Measurements from ENCODE around the gene C2orf76.
"Not testable (repeated sequence)": the region's sequence is repeated elsewhere in the genome, so short reads cannot be mapped to it uniquely, and the experiment has no call there.

Gene C2orf76

DNA sequence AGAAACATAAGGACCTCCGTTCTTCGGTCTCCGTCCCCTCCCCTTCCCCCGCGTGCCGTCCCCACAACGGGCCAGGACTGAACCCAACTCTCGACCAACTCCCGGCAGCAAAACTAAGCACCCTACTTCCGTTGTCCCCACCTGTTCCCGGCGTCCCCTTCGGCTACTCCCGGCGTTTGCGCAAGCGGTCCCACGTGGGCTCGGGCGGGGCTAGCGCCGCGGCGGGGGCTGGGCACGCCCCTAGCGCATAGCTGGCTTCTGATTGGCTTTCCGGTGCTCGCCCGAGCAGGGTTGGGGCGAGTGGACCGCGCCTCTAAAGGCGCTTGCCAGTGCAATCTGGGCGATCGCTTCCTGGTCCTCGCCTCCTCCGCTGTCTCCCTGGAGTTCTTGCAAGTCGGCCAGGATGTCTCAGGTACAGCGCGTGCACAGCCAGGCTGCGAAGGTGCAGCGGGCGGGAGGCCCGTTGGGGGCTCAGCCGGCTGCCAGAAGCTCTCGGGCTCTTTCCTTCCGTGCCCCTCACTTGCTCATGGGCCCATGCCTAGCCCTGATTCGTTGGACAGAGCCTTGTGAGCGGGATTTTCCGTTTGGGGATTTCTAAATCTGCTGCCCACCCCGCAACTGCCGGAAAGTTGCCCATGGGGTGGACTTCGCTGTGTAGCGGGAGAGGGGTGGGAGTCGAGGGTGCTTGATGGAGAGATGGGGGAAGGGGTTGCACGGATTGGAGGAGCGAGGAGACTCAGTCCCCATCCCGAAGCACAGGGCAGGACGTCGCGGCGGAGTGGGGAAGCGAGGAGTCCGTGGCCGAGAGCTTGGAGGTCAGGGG, at the start of gene C2orf76, which contains the start of gene DBI:
Gene C2orf76, minus strand, starts transcription at position 186 of the 823 bp plus-strand sequence. CDS start 26,875 bp downstream, outside the sequence.
Gene DBI, plus strand, starts transcription at position 329 of the 823 bp plus-strand sequence. Its CDS starts 75 bp downstream, at position 404.
- H3K4me3 ChIP-seq (ENCODE audit: low read depth in 1 of 2, low read length in 2 of 2), result peak within 1 kb of the TSS; percentile 80 to 100
- peak within 1 kb of the TSS; percentile 85 for H3K27ac ChIP-seq (ENCODE audit: low read depth, low read length)
- peak within 1 kb of the TSS; percentile 83 for H3K9ac ChIP-seq (ENCODE audit: low read length)
- H3K4me1 ChIP-seq (ENCODE audit: insufficient read depth, low read length), result peaks cover 23% of the 10 kb centered on the region
- no peaks in the 10 kb centered on the region for H3K9me3 ChIP-seq (ENCODE audit: low read length)
- peaks cover 17% of the 10 kb centered on the region for H3K36me3 ChIP-seq (ENCODE audit: insufficient read depth, low read length)
- H3K27me3 ChIP-seq (ENCODE audit: control insufficient read depth in 1 of 2, insufficient read depth in 2 of 2, low read length in 2 of 2), result no peaks in the 10 kb centered on the region

DNA sequence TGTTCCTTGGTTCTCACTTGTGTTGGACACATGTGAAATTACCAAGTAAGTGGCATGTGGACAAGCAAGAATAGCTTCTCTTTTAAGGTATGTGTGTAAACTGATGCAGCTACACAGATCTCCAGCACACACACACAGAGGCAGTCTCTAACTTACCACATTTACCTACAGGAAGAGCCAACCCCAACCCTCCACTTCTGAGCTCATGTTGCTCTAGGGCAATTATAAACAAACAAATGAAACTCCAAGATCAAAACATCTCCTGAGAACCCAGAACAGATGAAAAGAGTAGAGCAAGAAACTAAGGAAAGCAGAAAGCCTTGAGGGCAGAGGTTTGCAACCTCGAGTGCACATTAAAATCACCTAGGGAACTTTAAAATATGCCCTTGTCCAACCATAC, 49.0 kb upstream of the C2orf76 start:
- Histone ChIP-seq H3K27me3 (ENCODE audit: control insufficient read depth in 1 of 2, insufficient read depth in 2 of 2, low read length in 2 of 2) (no peaks in the 10 kb centered on the region), H3K9me3 (ENCODE audit: low read length) (no peaks in the 10 kb centered on the region), H3K36me3 (ENCODE audit: insufficient read depth, low read length) (no peaks in the 10 kb centered on the region), H3K27ac (ENCODE audit: low read depth, low read length) (no peak overlapping the region), H3K9ac (ENCODE audit: low read length) (no peak overlapping the region), H3K4me3 (ENCODE audit: low read depth in 1 of 2, low read length in 2 of 2) (no peak overlapping the region), H3K4me1 (ENCODE audit: insufficient read depth, low read length) (no peaks in the 10 kb centered on the region)

DNA sequence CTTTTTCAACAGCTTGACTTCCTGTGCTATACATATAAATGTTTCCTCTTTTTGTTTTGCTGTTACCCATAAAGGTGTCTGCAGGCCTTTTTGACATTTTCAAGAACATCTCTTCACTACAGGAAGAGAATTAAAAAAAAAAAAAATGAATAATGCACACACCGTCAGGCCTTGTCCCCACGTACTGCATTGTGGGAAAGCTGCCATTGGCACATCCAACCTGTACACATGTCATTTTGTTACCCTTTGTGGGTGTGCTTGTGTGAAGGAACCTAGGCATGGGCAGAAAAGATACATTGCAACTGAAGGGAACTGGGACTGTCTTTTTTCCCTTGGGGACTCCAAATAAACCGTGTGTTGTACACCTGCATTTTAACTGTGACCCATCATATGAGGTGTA, 48.3 kb upstream of the C2orf76 start:
- Histone ChIP-seq H3K4me3 (ENCODE audit: low read depth in 1 of 2, low read length in 2 of 2) (no peak overlapping the region), H3K9me3 (ENCODE audit: low read length) (no peaks in the 10 kb centered on the region), H3K27me3 (ENCODE audit: control insufficient read depth in 1 of 2, insufficient read depth in 2 of 2, low read length in 2 of 2) (no peaks in the 10 kb centered on the region), H3K9ac (ENCODE audit: low read length) (no peak overlapping the region), H3K36me3 (ENCODE audit: insufficient read depth, low read length) (no peaks in the 10 kb centered on the region), H3K27ac (ENCODE audit: low read depth, low read length) (no peak overlapping the region), H3K4me1 (ENCODE audit: insufficient read depth, low read length) (no peaks in the 10 kb centered on the region)

DNA sequence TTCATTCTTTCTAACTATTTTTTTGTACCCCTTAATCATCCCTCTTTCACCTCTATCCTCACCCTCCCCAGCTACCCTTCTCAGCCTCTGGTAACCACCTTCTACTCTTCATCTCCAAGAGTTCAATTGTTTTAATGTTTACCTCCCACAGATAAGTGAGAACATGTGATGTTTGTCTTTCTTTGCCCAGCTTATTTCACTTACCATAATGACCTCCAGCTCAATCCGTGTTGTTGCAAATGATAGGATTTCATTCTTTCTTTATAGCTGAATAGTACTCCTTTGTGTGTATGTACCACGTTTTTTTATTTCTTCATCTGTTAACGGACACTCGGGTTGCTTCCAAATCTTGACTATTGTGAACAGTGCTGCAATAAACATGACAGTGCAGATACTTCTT, 42.9 kb upstream of the C2orf76 start:
- Histone ChIP-seq H3K4me3 (ENCODE audit: low read depth in 1 of 2, low read length in 2 of 2) (no peak overlapping the region), H3K27me3 (ENCODE audit: control insufficient read depth in 1 of 2, insufficient read depth in 2 of 2, low read length in 2 of 2) (no peaks in the 10 kb centered on the region), H3K4me1 (ENCODE audit: insufficient read depth, low read length) (no peaks in the 10 kb centered on the region), H3K27ac (ENCODE audit: low read depth, low read length) (no peak overlapping the region), H3K9ac (ENCODE audit: low read length) (no peak overlapping the region), H3K9me3 (ENCODE audit: low read length) (no peaks in the 10 kb centered on the region), H3K36me3 (ENCODE audit: insufficient read depth, low read length) (no peaks in the 10 kb centered on the region)

DNA sequence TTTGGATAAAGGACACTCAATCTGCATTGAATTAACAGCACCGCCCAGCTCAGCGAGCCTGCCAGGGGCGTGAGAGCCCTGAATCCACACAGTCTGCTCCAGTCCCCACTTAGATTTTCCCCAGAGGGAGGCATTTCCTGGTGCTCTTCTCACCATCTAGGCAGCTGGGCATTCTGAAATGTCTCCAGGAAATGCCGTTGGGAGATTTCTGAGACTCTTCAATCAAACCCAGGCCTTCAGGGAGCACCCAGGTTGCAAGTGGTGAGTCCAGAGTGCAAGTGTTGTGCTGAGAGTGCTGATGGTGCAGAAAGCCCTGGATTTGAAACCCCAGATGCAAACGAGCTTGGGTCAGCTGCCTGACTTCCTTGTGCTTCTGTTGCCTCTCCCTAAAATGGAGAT, 41.6 kb upstream of the C2orf76 start:
- Histone ChIP-seq H3K9me3 (ENCODE audit: low read length) (no peaks in the 10 kb centered on the region), H3K4me3 (ENCODE audit: low read depth in 1 of 2, low read length in 2 of 2) (no peak overlapping the region), H3K27me3 (ENCODE audit: control insufficient read depth in 1 of 2, insufficient read depth in 2 of 2, low read length in 2 of 2) (no peaks in the 10 kb centered on the region), H3K27ac (ENCODE audit: low read depth, low read length) (no peak overlapping the region), H3K9ac (ENCODE audit: low read length) (no peak overlapping the region), H3K4me1 (ENCODE audit: insufficient read depth, low read length) (no peaks in the 10 kb centered on the region), H3K36me3 (ENCODE audit: insufficient read depth, low read length) (no peaks in the 10 kb centered on the region)

DNA sequence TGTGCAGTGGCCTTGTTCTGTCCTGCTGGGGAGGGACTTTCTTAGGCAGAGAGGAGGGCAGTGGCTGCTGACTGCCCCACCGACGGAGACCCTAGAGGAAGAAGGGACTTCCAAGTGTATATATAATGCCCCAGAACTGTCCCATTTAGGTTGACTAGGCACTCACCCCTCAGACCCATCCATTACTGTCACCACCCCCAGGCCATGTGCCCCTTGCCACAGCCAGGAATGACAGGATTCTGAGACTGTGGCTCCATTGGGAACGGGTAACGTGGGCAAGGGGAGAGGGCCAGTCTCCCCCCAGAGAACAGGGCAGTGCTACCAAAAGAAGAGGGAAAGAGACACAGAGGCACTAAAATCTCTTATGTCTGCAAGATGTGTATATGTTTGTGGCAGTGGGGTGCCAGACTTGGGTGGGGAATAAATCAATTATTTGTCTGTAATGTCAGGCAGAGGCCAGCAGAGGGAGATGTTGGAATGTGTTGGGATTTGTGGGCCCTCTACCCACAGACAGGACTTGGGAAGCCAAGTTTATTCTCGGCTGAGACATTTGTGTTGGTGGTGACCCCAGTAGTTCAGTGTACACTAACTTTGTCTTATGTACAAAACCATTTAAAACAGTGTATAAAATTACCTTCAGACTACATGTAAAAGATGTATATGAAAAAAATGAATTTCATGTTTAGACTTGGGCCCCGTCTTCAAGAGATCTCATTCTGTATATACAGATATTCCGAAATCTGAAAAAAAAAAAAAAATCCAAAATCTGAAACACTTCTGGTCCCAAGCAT, 41.0 kb upstream of the C2orf76 start:
- Histone ChIP-seq H3K9ac (ENCODE audit: low read length) (no peak overlapping the region), H3K4me3 (ENCODE audit: low read depth in 1 of 2, low read length in 2 of 2) (no peak overlapping the region), H3K27ac (ENCODE audit: low read depth, low read length) (no peak overlapping the region)

DNA sequence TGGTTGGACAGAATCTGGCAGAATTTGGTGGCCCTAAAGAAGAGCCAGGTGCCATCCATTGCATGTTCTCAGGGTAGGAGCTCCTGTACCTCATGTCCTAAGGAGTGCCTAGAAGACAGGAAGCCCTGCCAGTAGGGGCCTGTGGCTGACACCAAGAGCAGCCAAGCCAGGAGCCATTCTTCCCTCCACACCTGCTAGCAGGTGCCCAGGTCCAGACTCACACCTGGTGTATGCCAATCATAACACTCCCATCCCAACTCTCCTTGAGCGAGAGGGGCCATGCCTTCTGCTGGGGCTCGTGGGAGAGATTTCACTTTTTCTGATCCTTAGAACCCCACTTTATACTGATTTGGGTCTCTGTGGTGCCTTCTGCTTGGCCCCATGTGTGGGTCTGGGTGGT, 38.5 kb upstream of the C2orf76 start:
- no peak overlapping the region for H3K4me3 ChIP-seq (ENCODE audit: low read depth in 1 of 2, low read length in 2 of 2)
- no peaks in the 10 kb centered on the region for H3K4me1 ChIP-seq (ENCODE audit: insufficient read depth, low read length)
- no peaks in the 10 kb centered on the region for H3K27me3 ChIP-seq (ENCODE audit: control insufficient read depth in 1 of 2, insufficient read depth in 2 of 2, low read length in 2 of 2)
- H3K9ac ChIP-seq (ENCODE audit: low read length), result no peak overlapping the region
- H3K9me3 ChIP-seq (ENCODE audit: low read length), result no peaks in the 10 kb centered on the region
- no peaks in the 10 kb centered on the region for H3K36me3 ChIP-seq (ENCODE audit: insufficient read depth, low read length)
- no peak overlapping the region for H3K27ac ChIP-seq (ENCODE audit: low read depth, low read length)

More for the DNA sequence above, 41.0 kb upstream of the C2orf76 start:
- Histone ChIP-seq H3K27me3 (ENCODE audit: control insufficient read depth in 1 of 2, insufficient read depth in 2 of 2, low read length in 2 of 2) (no peaks in the 10 kb centered on the region), H3K9me3 (ENCODE audit: low read length) (no peaks in the 10 kb centered on the region), H3K36me3 (ENCODE audit: insufficient read depth, low read length) (no peaks in the 10 kb centered on the region), H3K4me1 (ENCODE audit: insufficient read depth, low read length) (no peaks in the 10 kb centered on the region)

DNA sequence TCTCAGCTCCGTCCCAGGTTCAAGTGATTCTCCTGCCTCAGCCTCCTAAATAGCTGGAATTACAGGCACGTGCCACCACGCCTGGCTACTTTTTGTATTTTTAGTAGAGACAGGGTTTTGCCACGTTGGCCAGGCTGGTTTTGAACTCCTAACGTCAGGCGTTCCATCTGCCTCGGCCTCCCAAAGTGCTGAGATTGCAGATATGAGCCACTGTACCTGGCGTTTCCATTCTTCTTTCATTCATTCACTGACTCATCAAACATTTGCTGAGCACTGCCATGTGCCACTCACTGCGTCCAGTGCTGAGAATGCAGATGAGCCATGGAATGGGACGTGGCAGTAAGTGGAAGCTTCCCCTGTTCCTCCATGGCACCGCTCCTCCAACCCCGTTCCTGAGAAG, 37.0 kb upstream of the C2orf76 start:
- not testable (repeated sequence) for H3K36me3 ChIP-seq (ENCODE audit: insufficient read depth, low read length); H3K27ac ChIP-seq (ENCODE audit: low read depth, low read length); H3K9ac ChIP-seq (ENCODE audit: low read length); H3K4me3 ChIP-seq (ENCODE audit: low read depth in 1 of 2, low read length in 2 of 2); H3K4me1 ChIP-seq (ENCODE audit: insufficient read depth, low read length); H3K27me3 ChIP-seq (ENCODE audit: control insufficient read depth in 1 of 2, insufficient read depth in 2 of 2, low read length in 2 of 2); H3K9me3 ChIP-seq (ENCODE audit: low read length)

DNA sequence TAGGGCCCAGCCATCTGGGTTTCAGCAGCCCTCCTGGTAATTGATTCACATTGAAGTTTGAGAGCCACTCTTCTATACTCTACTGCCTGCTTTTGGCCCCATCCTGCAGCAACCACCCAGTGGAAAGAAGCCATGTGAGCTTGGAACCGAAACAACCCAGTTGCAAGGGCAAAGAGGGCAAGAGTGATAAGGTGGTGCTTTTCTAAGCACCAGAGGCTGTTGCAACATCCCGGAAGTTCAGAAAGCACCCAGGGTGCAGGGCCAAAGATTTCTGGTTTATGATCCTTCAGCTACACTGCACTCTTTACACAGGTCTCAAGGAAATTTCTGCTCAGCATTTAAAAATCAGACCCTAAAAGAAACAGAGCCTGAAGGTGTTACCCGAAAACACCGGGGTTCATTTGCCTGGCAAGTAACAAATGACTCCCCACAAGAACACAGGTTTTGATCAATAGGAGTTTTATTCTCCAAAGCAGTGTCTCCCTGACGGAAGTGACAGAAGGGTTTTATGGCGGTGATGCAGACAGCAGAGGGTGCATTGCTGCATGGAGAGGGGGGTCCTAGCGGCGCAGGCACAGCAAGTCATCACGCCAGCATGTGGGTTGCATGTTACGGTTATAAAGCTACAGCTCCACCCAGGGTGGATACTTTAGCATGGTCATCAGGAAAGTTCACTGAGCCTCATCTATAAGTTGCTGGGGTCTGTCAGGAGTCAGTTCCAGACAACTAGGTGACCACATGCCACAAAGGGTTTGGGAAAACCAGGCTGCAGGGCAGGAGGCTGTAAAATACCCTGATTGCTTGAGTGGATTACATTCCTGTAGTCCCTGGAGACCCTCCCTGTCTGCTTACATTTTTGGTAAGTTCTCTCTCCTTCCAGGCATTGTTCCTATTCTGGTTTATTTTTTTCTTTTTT, 36.3 kb upstream of the C2orf76 start:
- no peaks in the 10 kb centered on the region for H3K27me3 ChIP-seq (ENCODE audit: control insufficient read depth in 1 of 2, insufficient read depth in 2 of 2, low read length in 2 of 2)
- H3K9me3 ChIP-seq (ENCODE audit: low read length), result no peaks in the 10 kb centered on the region
- H3K4me3 ChIP-seq (ENCODE audit: low read depth in 1 of 2, low read length in 2 of 2), result no peak overlapping the region
- no peak overlapping the region for H3K27ac ChIP-seq (ENCODE audit: low read depth, low read length)
- no peak overlapping the region for H3K9ac ChIP-seq (ENCODE audit: low read length)
- no peaks in the 10 kb centered on the region for H3K36me3 ChIP-seq (ENCODE audit: insufficient read depth, low read length)
- H3K4me1 ChIP-seq (ENCODE audit: insufficient read depth, low read length), result no peaks in the 10 kb centered on the region

DNA sequence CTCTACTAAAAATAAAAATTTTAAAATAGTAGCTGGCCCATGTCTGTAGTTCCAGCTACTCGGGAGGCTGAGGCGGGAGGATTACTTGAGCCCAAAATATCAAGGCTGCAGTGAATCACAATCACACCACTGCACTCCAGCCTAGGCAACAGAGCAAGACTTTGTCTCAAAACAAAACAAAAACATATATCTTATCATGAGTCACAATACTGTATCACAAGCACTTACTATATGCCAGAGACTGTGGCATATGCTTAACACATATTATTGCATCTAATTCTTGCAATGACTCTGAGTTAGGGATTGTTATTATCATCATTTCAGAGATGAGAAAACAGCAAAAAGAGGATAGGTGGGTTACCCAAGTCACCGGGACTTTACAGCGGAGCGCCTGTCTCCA, 35.5 kb upstream of the C2orf76 start:
- no peaks in the 10 kb centered on the region for H3K4me1 ChIP-seq (ENCODE audit: insufficient read depth, low read length)
- H3K9ac ChIP-seq (ENCODE audit: low read length), result no peak overlapping the region
- no peak overlapping the region for H3K4me3 ChIP-seq (ENCODE audit: low read depth in 1 of 2, low read length in 2 of 2)
- H3K27ac ChIP-seq (ENCODE audit: low read depth, low read length), result no peak overlapping the region
- H3K36me3 ChIP-seq (ENCODE audit: insufficient read depth, low read length), result no peaks in the 10 kb centered on the region
- no peaks in the 10 kb centered on the region for H3K27me3 ChIP-seq (ENCODE audit: control insufficient read depth in 1 of 2, insufficient read depth in 2 of 2, low read length in 2 of 2)
- no peaks in the 10 kb centered on the region for H3K9me3 ChIP-seq (ENCODE audit: low read length)

DNA sequence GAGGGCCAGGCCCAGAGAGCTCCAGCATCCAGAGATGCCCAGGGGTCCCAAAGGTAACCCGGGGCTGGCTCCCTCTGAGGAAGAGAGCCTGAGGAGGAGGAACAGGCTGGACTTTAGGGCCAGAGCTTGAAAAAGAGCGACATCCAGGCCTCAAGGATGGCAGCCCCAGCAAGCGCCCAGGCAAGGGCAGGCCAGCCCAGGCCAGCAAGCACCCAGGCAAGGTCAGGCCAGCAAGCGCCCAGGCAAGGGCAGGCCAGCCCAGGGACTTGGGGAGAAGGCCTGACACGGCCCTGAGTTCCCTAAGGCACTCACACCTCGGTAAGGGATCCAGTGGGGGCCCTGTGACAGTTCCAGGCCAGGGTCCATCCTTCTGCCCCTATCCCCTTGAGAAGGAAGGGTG, 30.6 kb upstream of the C2orf76 start:
- Histone ChIP-seq H3K4me1 (ENCODE audit: insufficient read depth, low read length) (no peaks in the 10 kb centered on the region), H3K36me3 (ENCODE audit: insufficient read depth, low read length) (no peaks in the 10 kb centered on the region), H3K27me3 (ENCODE audit: control insufficient read depth in 1 of 2, insufficient read depth in 2 of 2, low read length in 2 of 2) (no peaks in the 10 kb centered on the region), H3K9me3 (ENCODE audit: low read length) (no peaks in the 10 kb centered on the region), H3K9ac (ENCODE audit: low read length) (no peak overlapping the region), H3K4me3 (ENCODE audit: low read depth in 1 of 2, low read length in 2 of 2) (no peak overlapping the region), H3K27ac (ENCODE audit: low read depth, low read length) (no peak overlapping the region)
